HFFc6 (cell line): ENCODE results near the gene PLCXD1. TPM values are rescaled to one million over a fixed set of nuclear protein-coding genes. Genes with fewer than 3 reads are reported as not detected.

Experiments used
- DNase-seq: peaks from one replicate; pipeline ENCODE4 v3.0.0-alpha.2; 2018
- H3K27ac Mint-ChIP-seq: 2 replicates; pipeline ENCODE4 v1.8.0; 2020; ENCODE audit warnings: mild to moderate bottlenecking, mixed read lengths
- H3K27me3 Mint-ChIP-seq: 2 replicates; pipeline ENCODE4 v1.8.0; 2021; ENCODE audit warnings: mild to moderate bottlenecking, moderate library complexity, mixed read lengths; ENCODE audit not compliant: insufficient read depth
- H3K36me3 Mint-ChIP-seq: 2 replicates; pipeline ENCODE4 v1.8.0; 2021; ENCODE audit warnings: low read depth, mixed read lengths
- H3K4me1 Mint-ChIP-seq: 2 replicates; pipeline ENCODE4 v1.8.0; 2020; ENCODE audit warnings: low read depth, mixed read lengths
- H3K4me3 Mint-ChIP-seq: 2 replicates; pipeline ENCODE4 v1.8.0; 2020; ENCODE audit warnings: mild to moderate bottlenecking, moderate library complexity, mixed read lengths
- H3K9me3 Mint-ChIP-seq: 2 replicates; pipeline ENCODE4 v1.8.0; 2020; ENCODE audit warnings: mild to moderate bottlenecking, mixed read lengths
- total RNA-seq, 6 experiments: library from RNA; stranded (reverse); fragmentation: NEBNext Ultra II Directional; extraction: Animal tissue kit (Norgen Biotek cat#: 25700); gene quantifications; 2 replicates in 1 of 6; 3 replicates in 5 of 6; pipeline ENCODE4 v1.2.3, GENCODE V29; 2021
- TF ChIP-seq, protein P1 (sequence below): fragments of 200-600 bp; sonication (generic); IDR thresholded peaks from 2 replicates; pipeline ENCODE4 v1.5.0; 2021; ENCODE audit warnings: antibody characterized with exemption, mild to moderate bottlenecking

The PLCXD1 gene
- total RNA-seq, 6 experiments from 2014 or later, result 23.4 to 30.6 (median 25.0) TPM

DNA sequence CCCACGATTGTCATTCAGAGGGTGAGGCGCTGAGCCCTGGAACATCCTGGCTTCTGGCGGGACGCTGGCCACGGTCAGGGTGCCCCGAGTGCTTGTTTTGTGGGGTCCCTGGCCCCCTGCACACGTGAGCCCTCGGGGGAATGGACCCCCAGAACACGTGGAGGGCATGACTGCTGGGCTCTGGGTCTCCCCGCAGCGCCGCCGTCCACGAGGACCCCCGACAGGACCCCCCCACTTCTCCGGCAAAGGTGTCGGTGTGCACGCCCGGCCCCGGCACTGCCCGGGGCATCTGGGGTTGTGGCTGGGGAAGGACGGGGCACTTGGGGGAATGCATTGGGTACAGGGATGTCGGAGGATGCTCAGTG is 51.3 kb downstream of the PLCXD1 start:
- H3K27me3 Mint-ChIP-seq, result peaks cover 7% of the 10 kb centered on the region
- H3K27ac Mint-ChIP-seq, result no peak overlapping the region
- peaks cover 27% of the 10 kb centered on the region for H3K36me3 Mint-ChIP-seq
- no peak overlapping the region for H3K4me3 Mint-ChIP-seq
- peaks cover 12% of the 10 kb centered on the region for H3K9me3 Mint-ChIP-seq
- TF ChIP-seq, protein P1, sequence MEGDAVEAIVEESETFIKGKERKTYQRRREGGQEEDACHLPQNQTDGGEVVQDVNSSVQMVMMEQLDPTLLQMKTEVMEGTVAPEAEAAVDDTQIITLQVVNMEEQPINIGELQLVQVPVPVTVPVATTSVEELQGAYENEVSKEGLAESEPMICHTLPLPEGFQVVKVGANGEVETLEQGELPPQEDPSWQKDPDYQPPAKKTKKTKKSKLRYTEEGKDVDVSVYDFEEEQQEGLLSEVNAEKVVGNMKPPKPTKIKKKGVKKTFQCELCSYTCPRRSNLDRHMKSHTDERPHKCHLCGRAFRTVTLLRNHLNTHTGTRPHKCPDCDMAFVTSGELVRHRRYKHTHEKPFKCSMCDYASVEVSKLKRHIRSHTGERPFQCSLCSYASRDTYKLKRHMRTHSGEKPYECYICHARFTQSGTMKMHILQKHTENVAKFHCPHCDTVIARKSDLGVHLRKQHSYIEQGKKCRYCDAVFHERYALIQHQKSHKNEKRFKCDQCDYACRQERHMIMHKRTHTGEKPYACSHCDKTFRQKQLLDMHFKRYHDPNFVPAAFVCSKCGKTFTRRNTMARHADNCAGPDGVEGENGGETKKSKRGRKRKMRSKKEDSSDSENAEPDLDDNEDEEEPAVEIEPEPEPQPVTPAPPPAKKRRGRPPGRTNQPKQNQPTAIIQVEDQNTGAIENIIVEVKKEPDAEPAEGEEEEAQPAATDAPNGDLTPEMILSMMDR, result no peak
- DNase-seq, result no peak
- H3K4me1 Mint-ChIP-seq, result no peaks in the 10 kb centered on the region

DNA sequence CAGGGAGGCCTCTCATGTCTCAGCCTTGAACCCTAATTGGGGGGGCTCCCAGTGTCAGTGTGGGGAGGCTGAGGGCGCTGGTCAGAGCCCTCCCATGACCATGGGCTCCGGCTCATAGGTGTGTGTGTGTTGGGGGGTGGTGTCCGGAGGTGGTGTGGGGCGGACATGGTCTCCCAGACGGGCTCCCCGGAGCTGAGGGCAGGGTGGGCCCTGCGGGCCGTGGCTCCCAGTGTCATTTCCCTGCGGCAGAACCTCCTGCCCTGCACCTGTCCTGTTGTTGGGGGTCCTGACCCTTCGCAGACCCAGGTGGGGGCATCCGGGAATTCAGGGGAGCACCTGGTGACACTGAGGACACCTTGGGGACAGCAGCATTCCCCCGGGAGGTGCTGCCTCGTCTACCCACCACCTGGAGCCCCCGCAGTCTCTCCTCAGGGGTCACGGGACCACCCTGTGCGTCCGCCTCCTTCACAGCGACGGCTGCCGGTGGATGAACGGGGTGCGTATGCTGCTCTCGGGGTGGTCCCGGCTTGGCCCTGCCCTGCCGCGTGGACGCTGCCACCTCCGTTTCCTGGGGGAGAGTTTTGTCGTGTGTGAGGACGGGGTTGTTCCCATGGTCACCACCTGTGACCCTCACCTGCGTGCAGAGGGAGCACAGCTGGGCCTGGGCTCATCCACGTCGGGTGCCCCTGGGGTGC is 51.9 kb downstream of the PLCXD1 start:
- H3K36me3 Mint-ChIP-seq, result peaks cover 33% of the 10 kb centered on the region
- peaks cover 7% of the 10 kb centered on the region for H3K27me3 Mint-ChIP-seq
- H3K4me1 Mint-ChIP-seq, result no peaks in the 10 kb centered on the region
- TF ChIP-seq, protein P1, result no peak
- no peak overlapping the region for H3K27ac Mint-ChIP-seq
- no peak for DNase-seq
- peaks cover 17% of the 10 kb centered on the region for H3K9me3 Mint-ChIP-seq
- H3K4me3 Mint-ChIP-seq, result no peak overlapping the region

DNA sequence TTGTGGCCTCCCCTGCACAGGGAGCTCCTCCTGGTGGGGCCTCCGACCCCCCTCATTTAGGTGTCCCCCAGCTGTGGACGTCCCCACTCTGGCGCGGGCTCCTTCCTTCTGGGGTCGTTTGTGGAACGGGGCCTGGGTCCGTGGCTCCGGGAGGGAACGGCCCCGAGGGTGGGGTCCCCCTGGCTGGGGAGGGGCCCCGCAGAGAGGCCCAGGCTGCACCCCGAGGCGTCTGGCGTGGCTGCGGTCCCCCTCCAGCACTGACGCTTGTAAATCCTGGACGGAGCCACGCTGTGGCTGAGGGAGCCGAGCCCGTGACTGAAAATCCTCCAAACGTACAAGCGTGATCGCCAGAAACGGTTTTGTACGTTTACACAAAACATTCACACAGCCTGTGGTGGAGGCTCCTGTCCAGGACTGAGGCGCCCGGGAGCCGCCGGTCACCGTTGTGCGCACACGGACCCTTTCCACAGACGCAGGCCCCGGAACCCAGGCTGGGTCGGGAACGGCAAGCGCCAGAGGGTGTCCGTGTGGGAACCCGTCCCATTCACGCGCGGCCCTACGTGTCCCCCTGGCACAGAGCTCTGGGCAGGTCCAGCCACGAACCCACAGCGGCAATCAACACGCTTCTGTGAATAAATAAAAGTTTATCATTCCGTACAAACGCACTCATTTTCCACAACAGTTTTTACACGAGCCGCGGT is 52.6 kb downstream of the PLCXD1 start:
- peaks cover 35% of the 10 kb centered on the region for H3K36me3 Mint-ChIP-seq
- H3K27ac Mint-ChIP-seq, result no peak overlapping the region
- no peaks in the 10 kb centered on the region for H3K4me1 Mint-ChIP-seq
- no peak overlapping the region for H3K4me3 Mint-ChIP-seq
- H3K9me3 Mint-ChIP-seq, result peaks cover 18% of the 10 kb centered on the region
- H3K27me3 Mint-ChIP-seq, result peaks cover 7% of the 10 kb centered on the region
- DNase-seq, result no peak
- TF ChIP-seq, protein P1, result no peak

DNA sequence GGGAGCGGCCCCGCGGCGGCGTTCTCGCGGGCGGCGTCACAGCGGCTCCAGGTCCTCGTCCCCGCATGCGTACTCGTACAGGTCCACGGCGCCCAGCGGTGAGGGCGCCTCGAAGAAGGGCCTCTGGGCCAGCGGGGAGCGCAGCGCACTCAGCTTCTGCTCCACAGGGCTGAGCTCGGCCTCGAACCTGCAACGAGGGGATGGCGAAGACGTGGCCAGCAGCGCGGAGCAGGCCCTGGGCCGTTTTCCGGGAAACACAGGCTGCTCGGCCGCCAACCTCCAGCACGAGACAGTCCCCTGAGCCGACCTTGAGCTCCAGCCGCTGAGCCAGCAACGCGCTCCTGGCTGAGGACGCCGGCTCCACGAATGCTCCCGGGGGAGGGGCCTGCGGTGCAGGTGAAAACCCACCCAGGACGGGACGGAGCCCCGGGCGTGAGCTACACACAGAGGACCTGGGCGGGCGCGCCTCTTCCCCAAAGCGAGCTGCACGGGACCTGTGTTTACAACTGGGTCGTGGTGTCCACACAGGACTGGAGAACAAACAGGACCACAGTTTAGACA is 53.2 kb downstream of the PLCXD1 start:
- no peak for DNase-seq
- Mint-ChIP-seq H3K27ac (no peak overlapping the region), H3K4me1 (no peaks in the 10 kb centered on the region), H3K36me3 (peaks cover 35% of the 10 kb centered on the region), H3K27me3 (peaks cover 8% of the 10 kb centered on the region), H3K4me3 (no peak overlapping the region), H3K9me3 (peaks cover 18% of the 10 kb centered on the region)
- TF ChIP-seq, protein P1, result no peak

DNA sequence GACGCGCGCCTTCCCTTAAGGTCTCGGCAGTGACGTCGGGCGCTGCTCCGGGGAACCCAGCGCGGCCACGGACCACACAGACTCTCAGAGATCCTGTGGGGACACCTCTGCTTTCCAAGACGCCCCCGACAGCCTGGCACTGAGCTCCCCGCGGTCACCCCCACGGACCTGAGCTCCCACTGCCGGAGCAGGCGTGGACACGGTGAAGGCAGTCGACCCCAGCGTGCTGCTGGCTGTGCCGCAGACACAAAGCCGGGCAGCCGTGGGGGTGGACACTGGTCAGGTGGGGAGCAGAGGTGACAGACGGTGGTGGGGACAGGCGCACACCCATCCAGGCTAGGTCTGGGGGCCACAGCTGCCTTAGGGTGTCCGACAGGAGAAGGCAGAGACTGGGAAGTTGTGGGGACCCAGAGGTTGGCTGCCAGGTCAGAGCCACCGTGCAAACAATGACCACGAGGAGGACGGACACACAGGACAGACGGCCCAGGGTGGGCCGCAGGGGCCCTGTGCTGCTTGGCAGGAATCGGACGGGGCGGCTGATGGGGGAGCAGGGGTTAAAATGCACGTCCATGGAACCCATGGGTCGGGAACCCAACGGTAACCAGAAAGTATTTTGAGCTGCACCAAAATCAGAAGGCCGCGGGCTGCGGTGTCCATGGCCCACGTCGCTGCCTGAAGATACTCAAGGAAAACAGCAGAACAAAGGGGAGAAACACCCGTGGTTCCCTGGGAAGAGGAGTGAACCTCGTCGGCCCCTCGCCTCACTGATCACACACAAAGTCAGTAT is 54.0 kb downstream of the PLCXD1 start:
- Mint-ChIP-seq H3K4me1 (no peaks in the 10 kb centered on the region), H3K27ac (no peak overlapping the region), H3K4me3 (no peak overlapping the region), H3K36me3 (peaks cover 35% of the 10 kb centered on the region), H3K27me3 (peaks cover 7% of the 10 kb centered on the region), H3K9me3 (peaks cover 18% of the 10 kb centered on the region)
- DNase-seq, result no peak
- TF ChIP-seq, protein P1, result no peak
